NCI-H187 treated with DMSO at 0.1 percent for 48 hours (cell line): ENCODE data around the gene LTN1.

Experiments used
- DNase-seq: peaks from one replicate; lab custom pipeline; 2025; lab: John Stamatoyannopoulos, UW

Gene LTN1

GRCh38 chr21:28923439-28923975 is 69.2 kb downstream of the LTN1 start:
- DNase-seq, result no peak

- DNase-seq, result no peak
Measured at GRCh38 chr21:28922368-28922767, 70.3 kb downstream of the LTN1 start.

- DNase-seq, result no peak
Measured at GRCh38 chr21:28916150-28916893, 76.4 kb downstream of the LTN1 start.

- no peak for DNase-seq
Measured at GRCh38 chr21:28913071-28913470, 79.6 kb downstream of the LTN1 start.

- DNase-seq, result no peak
Measured at GRCh38 chr21:28910280-28910887, 82.3 kb downstream of the LTN1 start.

GRCh38 chr21:28908351-28908750 is 84.3 kb downstream of the LTN1 start:
- no peak for DNase-seq

GRCh38 chr21:28906841-28907240 is 85.8 kb downstream of the LTN1 start:
- DNase-seq, result no peak

- no peak for DNase-seq
Measured at GRCh38 chr21:28906236-28906635, 86.4 kb downstream of the LTN1 start.

GRCh38 chr21:28904961-28905435 is 87.7 kb downstream of the LTN1 start:
- no peak for DNase-seq

GRCh38 chr21:28903448-28903847 is 89.2 kb downstream of the LTN1 start:
- no peak for DNase-seq

- no peak for DNase-seq
Measured at GRCh38 chr21:28900481-28900880, 92.2 kb downstream of the LTN1 start.

- DNase-seq, result no peak
Measured at GRCh38 chr21:28899744-28900143, 92.9 kb downstream of the LTN1 start.

GRCh38 chr21:28899220-28899619 is 93.5 kb downstream of the LTN1 start:
- no peak for DNase-seq

GRCh38 chr21:28893687-28894086 is 99.0 kb downstream of the LTN1 start:
- no peak for DNase-seq

- no peak for DNase-seq
Measured at GRCh38 chr21:28892199-28893111, 100.2 kb downstream of the LTN1 start.

- no peak for DNase-seq
Measured at GRCh38 chr21:28885853-28886177, 106.9 kb downstream of the LTN1 start.

GRCh38 chr21:28884976-28885852 is 107.5 kb downstream of the LTN1 start:
- DNase-seq, result peak; percentile 33

- no peak for DNase-seq
Measured at GRCh38 chr21:28884481-28884880, 108.2 kb downstream of the LTN1 start.

GRCh38 chr21:28883931-28884330 is 108.7 kb downstream of the LTN1 start:
- no peak for DNase-seq

- DNase-seq, result no peak
Measured at GRCh38 chr21:28882345-28882744, 110.3 kb downstream of the LTN1 start.
